K562 (cell line): ENCODE measurements around the gene UBXN6. TPM values are rescaled to one million over a fixed set of nuclear protein-coding genes. Genes with fewer than 3 reads are reported as not detected.

Experiments
- ATAC-seq: fragments of 200-7000 bp; cut with Tn5 transposase; 3 replicates; pipeline ENCODE4 v1.9.1; 2020; ENCODE audit warnings: moderate library complexity
- BruUV-seq: library from RNA; stranded (reverse); fragments of 400-500 nt; replicated peaks from 2 replicates; lab custom pipeline; 2021; lab: Mats Ljungman, UMichigan
- CTCF ChIA-PET: fragments of 300-600 bp; formaldehyde crosslinking; extraction: SDS; loops from one replicate; lab custom pipeline; 2021; ENCODE audit warnings: low intra/inter-chr PET ratio; lab: Yijun Ruan, JAX
- POLR2A ChIA-PET: fragments of 300-600, 350-650 bp; sonication (Branson Sonifier 250); formaldehyde crosslinking; extraction: SDS; loops from one replicate; lab custom pipeline; 2021; ENCODE audit warnings: antibody characterized with exemption, inconsistent platforms; lab: Yijun Ruan, JAX
- DNase-seq, 4 experiments: peaks; one replicate each; pipeline versions ENCODE4 v3.0.0 to v3.0.0-alpha.2; 2011 to 2018; ENCODE audit warnings: low spot score in 3 of 4, mixed read lengths in 3 of 4; ENCODE audit errors: extremely low read depth in 1 of 4
- FAIRE-seq: peaks from 2 replicates; lab custom pipeline; 2011; peaks lifted over from hg19 to GRCh38; lab: Jason Lieb, UNC
- H2AFZ ChIP-seq: 2 replicates; pipeline ENCODE4 v1.6.0; 2011; ENCODE audit warnings: low read depth, low read length, control low read depth, inconsistent platforms
- H3K27ac ChIP-seq: fragments of 200-600 bp; 3 replicates; pipeline ENCODE4 v1.8.0; 2011; ENCODE audit warnings: low read depth, mild to moderate bottlenecking, control low read depth, inconsistent platforms, low read length, moderate library complexity, mixed read lengths; ENCODE audit errors: extremely low read depth
- H3K27me3 ChIP-seq, 2 experiments: fragments of 300-600 bp in 1 of 2; 2 replicates in 1 of 2; 3 replicates in 1 of 2; pipeline versions ENCODE4 v1.6.0 to v1.8.0; 2011; ENCODE audit warnings: inconsistent platforms in 2 of 2, low read length in 2 of 2, mild to moderate bottlenecking in 1 of 2, mixed read lengths in 1 of 2, moderate library complexity in 1 of 2; ENCODE audit not compliant: control insufficient read depth in 2 of 2, insufficient read depth in 2 of 2
- H3K36me3 ChIP-seq: fragments of 300-600 bp; 3 replicates; pipeline ENCODE4 v1.8.0; 2011; ENCODE audit warnings: mild to moderate bottlenecking, low read length, inconsistent platforms; ENCODE audit not compliant: control insufficient read depth, insufficient read depth
- H3K4me1 ChIP-seq, 2 experiments: fragments of 200-600 bp in 1 of 2; replicated peaks in 1 of 2; 2 replicates in 1 of 2; 3 replicates in 1 of 2; pipeline versions ENCODE4 v1.5.1 to v1.8.0; 2011; ENCODE audit warnings: inconsistent platforms in 2 of 2, low read length in 2 of 2, mild to moderate bottlenecking in 1 of 2, mixed read lengths in 1 of 2, moderate library complexity in 1 of 2; ENCODE audit not compliant: control insufficient read depth in 2 of 2, insufficient read depth in 2 of 2
- H3K4me2 ChIP-seq: 2 replicates; pipeline ENCODE4 v1.6.1; 2011; ENCODE audit warnings: low read length, control low read depth, inconsistent platforms, mixed read lengths; ENCODE audit not compliant: insufficient read depth
- H3K4me3 ChIP-seq: fragments of 200-600 bp; sonication (generic), shearing (Covaris generic); 2 replicates; pipeline ENCODE4 v1.5.1; 2016; ENCODE audit warnings: control low read depth, inconsistent platforms
- H3K79me2 ChIP-seq: fragments of 200-600 bp; 3 replicates; pipeline ENCODE4 v1.8.0; 2011; ENCODE audit warnings: low read length, inconsistent platforms; ENCODE audit not compliant: control insufficient read depth, insufficient read depth
- H3K9ac ChIP-seq, 2 experiments: 2 replicates each; pipeline versions ENCODE4 v1.6.0 to v1.6.1; 2011; ENCODE audit warnings: low read depth in 2 of 2, low read length in 2 of 2, control low read depth in 1 of 2, inconsistent platforms in 1 of 2, mild to moderate bottlenecking in 1 of 2, mixed read lengths in 1 of 2; ENCODE audit not compliant: insufficient read depth in 1 of 2
- H3K9me1 ChIP-seq: one replicate; pipeline ENCODE4 v1.6.0; 2011; ENCODE audit warnings: inconsistent platforms, mild to moderate bottlenecking, low read length, moderate library complexity; ENCODE audit not compliant: control insufficient read depth, insufficient read depth
- H3K9me3 ChIP-seq: replicated peaks from 2 replicates; pipeline ENCODE4 v1.5.1; 2011; ENCODE audit warnings: low read depth, low read length, inconsistent platforms; ENCODE audit not compliant: control insufficient read depth, insufficient read depth
- H4K20me1 ChIP-seq: replicated peaks from 2 replicates; pipeline ENCODE4 v1.6.1; 2011; ENCODE audit warnings: low read length, inconsistent platforms, mixed read lengths; ENCODE audit not compliant: control insufficient read depth, insufficient read depth
- FOXA1 ChIP-seq: fragments of 450-650 bp; IDR thresholded peaks from 2 replicates; pipeline ENCODE4 v1.6.1; 2016; ENCODE audit warnings: mild to moderate bottlenecking, borderline replicate concordance
- PHF20 ChIP-seq: fragments of 450-650 bp; IDR thresholded peaks from 2 replicates; pipeline ENCODE4 v1.6.1; 2018; ENCODE audit not compliant: partially characterized antibody
- STAT5A ChIP-seq: IDR thresholded peaks from 2 replicates; pipeline ENCODE4 v1.6.1; 2012; ENCODE audit warnings: low read length, inconsistent platforms, borderline replicate concordance
- WGBS: fragments of 100-300 bp; shearing (Covaris generic); methylation state at CpG from one replicate; pipeline ENCODE4 v1.1.6; 2016; ENCODE audit warnings: low coverage, mixed read lengths; ENCODE audit not compliant: insufficient coverage; ENCODE audit errors: missing lambda C conversion rate; 5-methylcytosine and 5-hydroxymethylcytosine counted together
- in situ Hi-C: fragments of 300-500 bp; cut with MboI; formaldehyde crosslinking; loops from 4 replicates; pipeline ENCODE4 v1.15.0; 2018; ENCODE audit warnings: inconsistent platforms, mixed read lengths
- intact Hi-C: fragments of 100-400 bp; cut with micrococcal nuclease; formaldehyde crosslinking; loops from 2 replicates; pipeline ENCODE4 v1.14.2; 2022
- polyA plus RNA-seq, 8 experiments: library from polyadenylated mRNA; depleted of rRNA in 4 of 8; stranded (reverse) in 5 of 8; unstranded in 3 of 8; fragments of >200 nt; fragmentation: Nextera tagmentation in 2 of 8; fragmentation: Illumina TruSeq in 1 of 8; extraction: Ambion mirVana in 2 of 8; extraction: Trizol in 1 of 8; gene quantifications; 2 replicates each; pipeline versions ENCODE4 v1.2.1 to v1.2.3, GENCODE V29; 2011 to 2014; ENCODE audit warnings: inconsistent platforms in 1 of 8, missing spikeins in 1 of 8
- total RNA-seq, 7 experiments: library from RNA; depleted of rRNA in 6 of 7; stranded (reverse); fragments of >200 nt in 6 of 7; fragmentation: Illumina TruSeq in 2 of 7; extraction: Trizol in 2 of 7; gene quantifications; 2 replicates each; pipeline versions ENCODE4 v1.2.1 to v1.2.3, GENCODE V29; 2011 to 2021; ENCODE audit warnings: low replicate concordance in 1 of 7

The UBXN6 gene
- total and polyA plus RNA-seq, 9 of the 15 experiments (the other 6 are each of a cell fraction or from before 2014, with no cell fraction given), result 0.48 to 90.2 (median 29.5) TPM

GRCh38 chr19:4493104-4493928 is 35.7 kb upstream of the UBXN6 start:
- FAIRE-seq, result no peak
- peaks cover 69% of the 10 kb centered on the region for H3K36me3 ChIP-seq
- no peaks in the 10 kb centered on the region for H4K20me1 ChIP-seq
- no peak for ATAC-seq
- H3K79me2 ChIP-seq, result no peaks in the 10 kb centered on the region
- H3K4me3 ChIP-seq, result no peak overlapping the region
- no peak overlapping the region for H3K9ac ChIP-seq
- ChIA-PET CTCF (no interaction called here), POLR2A (no interaction called here)
- no peak overlapping the region for H2AFZ ChIP-seq
- BruUV-seq, result no TSS peak
- no peaks in the 10 kb centered on the region for H3K27me3 ChIP-seq
- no peak overlapping the region; the same call in 2 of the 3 replicates for H3K27ac ChIP-seq
- peaks cover 3% of the 10 kb centered on the region; the same call in 1 of the 2 replicates for H3K9me3 ChIP-seq
- in situ Hi-C loops, result no loop called here
- H3K4me1 ChIP-seq, result peaks cover 0 to 9% of the 10 kb centered on the region in 2 experiments; a peak in 1 of 5 replicates
- no peak overlapping the region for H3K4me2 ChIP-seq
- TF ChIP-seq PHF20 (peak; percentile 2), STAT5A (0 out of 2 replicates have a peak, but pooled peaks have one; percentile 7), FOXA1 (no peak)
- TF ChIP-seq, all 486 proteins: peak for 2
- WGBS, result 98% methylated on average over 25 of the region's 41 CpGs
- intact Hi-C loops, result no loop called here
- no peaks in the 10 kb centered on the region for H3K9me1 ChIP-seq
- no peak for DNase-seq
